Measurements from ENCODE around the gene LMF2. TPM values are rescaled to one million over a fixed set of nuclear protein-coding genes. Genes with fewer than 3 reads are reported as not detected.

LMF2 gene
- total and polyA plus RNA-seq, 7 experiments from 2014 or later: 15.0 to 133 (median 114) TPM

GRCh38 chr22:50548921-50549790 is 41.7 kb upstream of the LMF2 start:
- Mint-ChIP-seq H3K36me3 (peaks cover 0 to 10% (median 0%) of the 10 kb centered on the region in 5 donors), H3K27ac (peak overlapping the region; percentile 40 to 87 (median 84)), H3K9me3 (peaks cover 0 to 2% (median 0%) of the 10 kb centered on the region in 11 donors), H3K4me1 (peaks cover 31 to 43% (median 33%) of the 10 kb centered on the region in 7 donors), H3K4me3 (peak overlapping the region; percentile 64 to 88 (median 82)), H3K27me3 (no peaks in the 10 kb centered on the region)
- POLR2A ChIA-PET: interaction anchor here (0.7 to 6.3 kb wide), 16 partner anchors 9 to 90 kb away, joined by 3 to 77 read pairs (median 5); partner anchors contain the start of genes ARSA, SCO2, SYCE3 and TYMP
- CTCF ChIA-PET: interaction anchor here (1.0 to 4.3 kb wide), 7 partner anchors 10 to 305 kb away, joined by 3 to 31 read pairs (median 7); partner anchors contain the start of genes SCO2 and TUBGCP6
- DNase-seq (no peak), ATAC-seq (peak; percentile 8)
- Histone ChIP-seq H3K36me3 (ENCODE audit: control insufficient read depth in 2 of 3, insufficient read depth in 3 of 3, low read length in 3 of 3) (no peaks in the 10 kb centered on the region), H3K27ac (ENCODE audit: low read depth, low read length) (peak overlapping the region; percentile 90), H3K4me3 (ENCODE audit: low read length) (peak overlapping the region; percentile 69), H3K9me3 (ENCODE audit: control insufficient read depth in 2 of 3, low read length in 3 of 3) (no peaks in the 10 kb centered on the region), H3K27me3 (ENCODE audit: control insufficient read depth in 2 of 2, insufficient read depth in 2 of 2, low read length in 2 of 2) (no peaks in the 10 kb centered on the region), H3K4me1 (ENCODE audit: control insufficient read depth in 2 of 2, insufficient read depth in 2 of 2, low read length in 2 of 2) (peaks cover 30 to 42% of the 10 kb centered on the region in 2 donors)
- intact Hi-C loops (cut with micrococcal nuclease): loop anchor here (1.0 kb wide), 4 partner anchors 10 to 71 kb away; partner anchors contain the start of genes CHKB (in 2 of the 2) and SYCE3 (in 1 of the 2)

GRCh38 chr22:50548040-50548920 is 40.8 kb upstream of the LMF2 start:
- peak overlapping the region; percentile 62 to 92 (median 79) for H3K27ac Mint-ChIP-seq
- DNase-seq (peak in 8 of 9 donors; percentile 55 to 76 (median 68)), ATAC-seq (peak; percentile 65)
- peak overlapping the region; percentile 90 for H3K27ac ChIP-seq (ENCODE audit: low read depth, low read length)
- peaks cover 0 to 2% (median 0%) of the 10 kb centered on the region in 11 donors for H3K9me3 Mint-ChIP-seq
- ChIA-PET CTCF (interaction anchor here (0.7 to 4.3 kb wide), 10 partner anchors 9 to 304 kb away, joined by 3 to 31 read pairs (median 4); partner anchors contain the start of genes SCO2 and TUBGCP6), POLR2A (interaction anchor here (0.6 to 6.3 kb wide), 21 partner anchors 10 to 91 kb away, joined by 3 to 77 read pairs (median 5); partner anchors contain the start of genes ARSA, LMF2, NCAPH2 and SCO2)
- H3K9me3 ChIP-seq (ENCODE audit: control insufficient read depth in 2 of 3, low read length in 3 of 3): no peaks in the 10 kb centered on the region
- peaks cover 35 to 46% of the 10 kb centered on the region in 2 donors for H3K4me1 ChIP-seq (ENCODE audit: control insufficient read depth in 2 of 2, insufficient read depth in 2 of 2, low read length in 2 of 2)
- no peaks in the 10 kb centered on the region for H3K27me3 Mint-ChIP-seq
- peaks cover 0 to 10% (median 0%) of the 10 kb centered on the region in 5 donors for H3K36me3 Mint-ChIP-seq
- intact Hi-C loops (cut with micrococcal nuclease): loop anchor here (1.0 kb wide), 4 partner anchors 9 to 72 kb away; partner anchors contain the start of genes CHKB (in 2 of the 2) and SYCE3 (in 1 of the 2)
- H3K4me1 Mint-ChIP-seq: peaks cover 31 to 43% (median 33%) of the 10 kb centered on the region in 7 donors
- peak overlapping the region; percentile 69 for H3K4me3 ChIP-seq (ENCODE audit: low read length)
- no peaks in the 10 kb centered on the region for H3K27me3 ChIP-seq (ENCODE audit: control insufficient read depth in 2 of 2, insufficient read depth in 2 of 2, low read length in 2 of 2)
- H3K36me3 ChIP-seq (ENCODE audit: control insufficient read depth in 2 of 3, insufficient read depth in 3 of 3, low read length in 3 of 3): no peaks in the 10 kb centered on the region
- peak overlapping the region; percentile 55 to 88 (median 68) for H3K4me3 Mint-ChIP-seq

- Mint-ChIP-seq H3K4me1 (peaks cover 32 to 46% (median 34%) of the 10 kb centered on the region in 7 donors), H3K36me3 (peaks cover 0 to 13% (median 0%) of the 10 kb centered on the region in 5 donors), H3K4me3 (peak overlapping the region in 6 of 10 donors; percentile 25 to 88 (median 58)), H3K27me3 (no peaks in the 10 kb centered on the region), H3K9me3 (peaks cover 0 to 3% (median 0%) of the 10 kb centered on the region in 11 donors), H3K27ac (peak overlapping the region in 5 of 9 donors; percentile 48 to 87 (median 77))
- intact Hi-C loops (cut with micrococcal nuclease): no loop called here
- ATAC-seq (no peak), DNase-seq (no peak)
- H3K27ac ChIP-seq (ENCODE audit: low read depth, low read length): no peak overlapping the region
- POLR2A ChIA-PET: interaction anchor here (0.6 to 6.3 kb wide), 14 partner anchors 9 to 76 kb away, joined by 3 to 77 read pairs (median 6); partner anchors contain the start of genes SCO2, SYCE3 and TYMP
- H3K4me3 ChIP-seq (ENCODE audit: low read length): no peak overlapping the region
- CTCF ChIA-PET: interaction anchor here (1.6 to 4.3 kb wide), 5 partner anchors 8 to 73 kb away, joined by 6 to 31 read pairs (median 7); partner anchors contain the start of genes SCO2 and SYCE3
- no peaks in the 10 kb centered on the region for H3K36me3 ChIP-seq (ENCODE audit: control insufficient read depth in 2 of 3, insufficient read depth in 3 of 3, low read length in 3 of 3)
- no peaks in the 10 kb centered on the region for H3K9me3 ChIP-seq (ENCODE audit: control insufficient read depth in 2 of 3, low read length in 3 of 3)
- peaks cover 35 to 46% of the 10 kb centered on the region in 2 donors for H3K4me1 ChIP-seq (ENCODE audit: control insufficient read depth in 2 of 2, insufficient read depth in 2 of 2, low read length in 2 of 2)
- no peaks in the 10 kb centered on the region for H3K27me3 ChIP-seq (ENCODE audit: control insufficient read depth in 2 of 2, insufficient read depth in 2 of 2, low read length in 2 of 2)
Measured at GRCh38 chr22:50547263-50547985, 39.9 kb upstream of the LMF2 start.

- Histone ChIP-seq H3K36me3 (ENCODE audit: control insufficient read depth in 2 of 3, insufficient read depth in 3 of 3, low read length in 3 of 3) (no peaks in the 10 kb centered on the region), H3K27ac (ENCODE audit: low read depth, low read length) (no peak overlapping the region), H3K27me3 (ENCODE audit: control insufficient read depth in 2 of 2, insufficient read depth in 2 of 2, low read length in 2 of 2) (no peaks in the 10 kb centered on the region), H3K9me3 (ENCODE audit: control insufficient read depth in 2 of 3, low read length in 3 of 3) (no peaks in the 10 kb centered on the region), H3K4me1 (ENCODE audit: control insufficient read depth in 2 of 2, insufficient read depth in 2 of 2, low read length in 2 of 2) (peaks cover 35 to 46% of the 10 kb centered on the region in 2 donors), H3K4me3 (ENCODE audit: low read length) (no peak overlapping the region)
- no peaks in the 10 kb centered on the region for H3K27me3 Mint-ChIP-seq
- H3K36me3 Mint-ChIP-seq: peaks cover 0 to 16% (median 0%) of the 10 kb centered on the region in 5 donors
- peaks cover 0 to 5% (median 0%) of the 10 kb centered on the region in 11 donors for H3K9me3 Mint-ChIP-seq
- ChIA-PET POLR2A (interaction anchor here (1.1 to 6.3 kb wide), 7 partner anchors 8 to 74 kb away, joined by 4 to 77 read pairs (median 19); partner anchors contain the start of genes SCO2 and TYMP), CTCF (interaction anchor here (2.0 to 4.3 kb wide), 3 partner anchors 7 to 21 kb away, joined by 6 to 31 read pairs (median 7); partner anchors contain the start of genes SCO2 and SYCE3)
- peaks cover 32 to 52% (median 36%) of the 10 kb centered on the region in 7 donors for H3K4me1 Mint-ChIP-seq
- intact Hi-C loops (cut with micrococcal nuclease): no loop called here
- H3K27ac Mint-ChIP-seq: peak overlapping the region in 4 of 9 donors; percentile 14 to 93 (median 84)
- H3K4me3 Mint-ChIP-seq: peak overlapping the region in 4 of 10 donors; percentile 11 to 69 (median 47)
- DNase-seq: no peak
- no peak for ATAC-seq
Measured at GRCh38 chr22:50546326-50547262, 39.1 kb upstream of the LMF2 start.

Data from naive thymus-derived CD4-positive, alpha-beta T cell (primary cell).